HG02588 (cell line): Measurements from ENCODE around the gene TSC22D4.
"Not testable (repeated sequence)": the region's sequence is repeated elsewhere in the genome, so short reads cannot be mapped to it uniquely, and the experiment has no call there.

ENCODE experiments used
- ATAC-seq: cut with Tn5 transposase; IDR thresholded peaks from one replicate; pipeline ENCODE4 v1.9.1; 2021; ENCODE audit warnings: mild to moderate bottlenecking, moderate library complexity; ENCODE audit not compliant: unreplicated experiment

Gene TSC22D4

DNA sequence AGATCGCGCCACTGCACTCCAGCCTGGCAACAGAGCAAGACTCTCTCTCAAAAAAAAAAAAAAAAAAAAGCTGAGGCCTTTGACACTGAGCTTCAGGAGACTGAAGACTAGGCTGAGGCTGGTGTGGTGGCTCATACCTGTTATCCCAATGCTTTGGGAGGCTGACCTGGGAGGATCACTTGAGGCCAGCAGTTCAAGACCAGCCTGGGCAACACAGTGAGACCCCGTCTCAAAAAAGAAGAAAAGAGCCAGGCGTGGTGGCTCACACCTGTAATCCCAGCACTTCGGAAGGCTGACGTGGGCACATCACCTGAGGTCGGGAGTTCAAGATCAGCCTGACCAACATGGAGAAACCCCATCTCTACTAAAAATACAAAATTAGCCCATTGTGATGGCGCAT lies 31.7 kb downstream of the TSC22D4 start:
- ATAC-seq, result not testable (repeated sequence)

DNA sequence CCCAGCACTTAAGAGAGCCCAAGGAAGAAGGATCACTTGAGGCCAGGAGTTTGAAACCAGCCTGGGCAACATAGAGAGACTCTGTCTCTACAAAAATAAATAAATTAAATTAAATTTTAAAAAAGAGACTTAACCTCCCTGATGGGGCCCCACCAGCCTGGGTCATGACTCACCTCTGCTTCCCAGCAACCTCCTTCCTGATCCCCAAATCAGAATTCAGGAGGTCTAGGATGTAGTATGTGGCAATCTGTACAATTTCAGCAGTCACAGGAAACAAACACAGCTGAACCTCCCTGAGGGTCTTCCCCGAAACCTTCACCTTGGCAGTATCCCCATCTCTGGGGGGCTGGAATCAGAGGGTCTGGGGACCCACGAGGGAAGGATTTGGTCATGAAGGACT lies 33.0 kb downstream of the TSC22D4 start:
- ATAC-seq, result no peak

DNA sequence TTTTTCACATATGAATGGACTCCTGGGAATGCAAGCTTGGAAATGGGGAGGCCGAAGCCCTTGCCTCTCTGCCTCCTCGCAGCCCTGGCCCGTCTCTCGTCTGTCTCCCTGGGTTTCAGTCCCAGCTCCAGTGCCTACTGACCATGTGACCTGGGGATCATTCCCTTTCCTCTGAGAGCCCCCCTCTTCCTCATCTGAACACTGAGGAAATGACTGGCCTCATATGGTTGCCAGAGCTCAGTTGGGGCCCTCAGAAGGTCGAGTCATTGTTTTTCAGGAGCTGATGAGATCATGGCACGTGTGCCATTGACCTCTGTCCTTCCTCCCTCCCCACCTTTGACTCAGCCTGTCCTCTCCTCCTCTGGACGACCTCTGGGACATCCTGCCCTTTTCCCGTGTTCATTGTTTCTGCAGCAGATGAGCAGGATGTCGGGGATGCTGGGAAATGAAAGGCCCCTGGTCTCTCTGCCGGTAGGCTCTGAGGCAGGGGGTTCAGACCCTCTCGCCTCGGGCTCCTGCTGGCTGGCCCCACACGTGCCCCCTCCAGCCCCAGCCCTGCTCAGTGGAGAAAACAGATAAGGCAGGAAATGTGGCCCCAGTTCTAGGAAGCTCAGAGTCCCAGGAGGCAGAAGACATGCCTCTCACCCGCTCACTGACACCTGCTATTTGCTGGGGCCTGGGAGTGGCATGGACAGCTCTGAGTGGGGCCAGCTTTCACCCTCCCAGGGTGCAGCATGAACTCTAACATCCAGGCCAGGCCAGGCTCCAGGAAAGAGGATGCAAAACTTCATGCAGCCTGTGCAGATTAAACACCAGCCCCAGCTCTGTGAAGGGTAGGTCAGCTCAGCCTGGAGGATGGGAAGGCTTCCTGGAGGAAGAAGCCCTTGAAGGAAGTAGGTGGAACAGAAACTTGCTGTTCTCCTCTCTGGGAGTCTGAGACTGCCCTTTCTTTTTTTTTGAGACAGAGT lies 34.4 kb downstream of the TSC22D4 start:
- no peak for ATAC-seq

DNA sequence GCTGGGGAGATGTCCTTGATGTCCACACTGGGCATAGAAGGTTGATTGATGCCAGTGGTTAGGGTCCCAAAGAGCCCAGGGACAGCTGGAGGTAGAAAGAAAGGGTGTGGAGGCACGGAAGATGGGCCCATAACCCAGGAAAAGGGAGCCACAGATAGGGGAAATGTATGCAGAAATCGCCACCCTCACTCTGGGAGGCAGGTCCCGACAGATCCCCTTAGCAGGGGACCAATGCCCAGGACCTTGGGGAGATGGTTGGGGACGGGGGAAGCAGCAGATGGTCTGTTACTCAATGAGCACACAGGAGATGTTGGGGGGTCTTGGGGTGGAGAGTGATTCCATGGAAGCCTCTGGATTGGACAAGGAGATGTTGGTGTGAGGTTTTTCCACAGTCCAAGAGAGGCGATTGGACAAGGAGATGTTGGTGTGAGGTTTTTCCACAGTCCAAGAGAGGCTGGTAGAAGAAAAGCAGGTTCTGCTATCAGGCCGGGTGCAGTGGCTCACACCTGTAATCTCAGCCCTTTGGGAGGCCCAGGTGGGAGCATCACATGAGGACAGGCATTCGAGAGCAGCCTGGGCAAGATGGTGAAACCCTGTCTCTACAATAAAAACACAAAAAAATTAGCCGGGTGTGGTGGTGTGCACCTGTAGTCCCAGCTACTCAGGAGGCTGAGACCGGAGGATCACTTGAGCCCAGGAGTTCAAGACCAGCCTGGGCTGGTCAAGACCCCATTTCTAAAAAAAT lies 35.7 kb downstream of the TSC22D4 start:
- no peak for ATAC-seq

DNA sequence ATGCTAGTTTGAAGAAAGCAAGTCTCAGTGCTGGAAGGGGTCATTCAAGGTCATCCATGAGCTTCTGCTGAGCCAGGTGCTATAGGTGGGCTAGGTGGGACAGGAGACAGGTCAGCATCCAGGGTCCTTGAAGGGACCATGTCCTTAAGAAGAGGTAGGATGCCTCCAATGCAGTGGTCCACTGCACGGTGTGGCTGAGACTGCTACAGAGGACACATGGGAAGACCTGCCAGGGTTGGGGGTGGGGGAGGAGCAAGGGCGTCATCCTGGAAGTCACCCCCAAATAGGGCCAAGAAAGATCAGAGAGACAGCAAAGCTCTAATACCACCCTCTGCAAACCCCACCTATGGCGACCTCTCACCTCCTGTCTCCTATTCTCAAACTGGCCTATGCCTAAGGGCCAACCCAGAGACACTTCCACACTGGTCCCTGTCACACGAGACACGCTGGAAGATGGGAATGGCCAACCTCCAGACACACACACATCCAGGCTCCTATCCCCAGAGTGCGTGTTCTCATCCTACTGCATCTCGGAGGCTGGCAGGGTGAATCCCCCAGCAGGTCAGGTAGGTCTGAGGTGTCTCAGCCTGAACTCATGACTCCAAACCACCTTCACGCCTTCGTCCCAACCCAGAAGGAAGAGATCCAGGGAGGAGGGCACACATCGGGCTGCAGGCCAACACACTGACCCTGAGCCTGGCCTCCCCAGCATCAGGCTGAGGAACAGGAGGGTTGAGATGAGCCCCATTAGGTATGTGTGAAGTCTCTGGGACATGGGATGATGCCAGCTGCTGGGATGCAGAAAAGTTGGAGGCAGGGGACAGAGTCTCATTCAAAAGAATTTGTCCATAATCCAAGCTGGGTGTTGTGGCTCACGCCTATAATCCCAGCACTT lies 37.1 kb downstream of the TSC22D4 start:
- ATAC-seq, result no peak

DNA sequence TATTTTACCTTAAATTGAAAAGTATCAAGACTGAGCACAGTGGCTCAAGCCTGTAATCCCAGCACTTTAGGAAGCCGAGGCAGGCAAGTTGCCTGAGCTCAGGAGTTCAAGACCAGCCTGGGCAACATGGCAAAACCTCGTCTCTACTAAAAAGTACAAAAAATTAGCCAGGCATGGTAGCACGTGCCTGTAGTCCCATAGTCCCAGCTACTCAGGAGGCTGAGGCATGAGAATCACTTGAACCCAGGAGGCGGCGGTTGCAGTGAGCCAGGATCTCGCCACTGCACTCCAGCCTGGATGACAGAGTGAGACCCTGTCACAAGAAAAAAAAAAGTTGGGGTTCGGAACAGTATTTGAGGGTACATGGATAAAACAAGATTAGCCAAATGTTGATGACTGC lies 39.8 kb downstream of the TSC22D4 start:
- ATAC-seq, result not testable (repeated sequence)

DNA sequence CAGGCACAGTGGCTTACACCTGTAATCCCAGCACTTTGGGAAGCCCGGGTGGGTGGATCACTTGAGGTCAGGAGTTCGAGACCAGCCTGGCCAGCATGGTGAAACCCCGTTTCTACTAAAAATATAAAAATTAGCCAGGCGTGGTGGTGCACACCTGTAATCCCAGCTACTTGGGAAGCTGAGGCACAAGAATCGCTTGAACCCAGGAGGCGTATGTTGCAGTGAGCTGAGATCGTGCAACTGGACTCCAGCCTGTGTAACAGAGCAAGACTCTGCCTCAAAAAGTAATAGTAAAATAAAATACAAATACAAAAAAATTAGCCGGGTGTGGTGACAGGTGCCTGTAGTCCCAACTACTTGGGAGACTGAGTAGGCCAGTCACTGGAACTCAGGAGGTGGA lies 40.3 kb downstream of the TSC22D4 start:
- not testable (repeated sequence) for ATAC-seq

DNA sequence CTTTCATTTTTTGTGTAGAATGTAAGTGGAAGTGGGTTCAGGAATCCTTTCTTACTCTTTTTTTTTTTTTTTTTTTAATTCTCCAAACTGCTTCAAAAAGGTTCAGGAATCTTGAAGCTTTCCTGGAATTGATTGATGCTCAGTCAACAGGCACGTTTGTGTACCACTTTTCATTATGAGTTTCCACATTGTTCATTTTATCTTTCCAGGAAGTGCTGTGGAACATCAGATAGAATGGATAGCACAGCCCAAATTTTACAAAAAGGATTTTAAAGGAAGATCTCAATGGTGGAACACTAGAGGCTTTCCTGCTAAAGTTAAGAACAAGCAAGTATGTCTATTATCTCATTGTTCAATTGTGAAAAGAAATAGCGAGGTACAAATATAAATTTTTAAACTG lies 40.8 kb downstream of the TSC22D4 start:
- no peak for ATAC-seq

DNA sequence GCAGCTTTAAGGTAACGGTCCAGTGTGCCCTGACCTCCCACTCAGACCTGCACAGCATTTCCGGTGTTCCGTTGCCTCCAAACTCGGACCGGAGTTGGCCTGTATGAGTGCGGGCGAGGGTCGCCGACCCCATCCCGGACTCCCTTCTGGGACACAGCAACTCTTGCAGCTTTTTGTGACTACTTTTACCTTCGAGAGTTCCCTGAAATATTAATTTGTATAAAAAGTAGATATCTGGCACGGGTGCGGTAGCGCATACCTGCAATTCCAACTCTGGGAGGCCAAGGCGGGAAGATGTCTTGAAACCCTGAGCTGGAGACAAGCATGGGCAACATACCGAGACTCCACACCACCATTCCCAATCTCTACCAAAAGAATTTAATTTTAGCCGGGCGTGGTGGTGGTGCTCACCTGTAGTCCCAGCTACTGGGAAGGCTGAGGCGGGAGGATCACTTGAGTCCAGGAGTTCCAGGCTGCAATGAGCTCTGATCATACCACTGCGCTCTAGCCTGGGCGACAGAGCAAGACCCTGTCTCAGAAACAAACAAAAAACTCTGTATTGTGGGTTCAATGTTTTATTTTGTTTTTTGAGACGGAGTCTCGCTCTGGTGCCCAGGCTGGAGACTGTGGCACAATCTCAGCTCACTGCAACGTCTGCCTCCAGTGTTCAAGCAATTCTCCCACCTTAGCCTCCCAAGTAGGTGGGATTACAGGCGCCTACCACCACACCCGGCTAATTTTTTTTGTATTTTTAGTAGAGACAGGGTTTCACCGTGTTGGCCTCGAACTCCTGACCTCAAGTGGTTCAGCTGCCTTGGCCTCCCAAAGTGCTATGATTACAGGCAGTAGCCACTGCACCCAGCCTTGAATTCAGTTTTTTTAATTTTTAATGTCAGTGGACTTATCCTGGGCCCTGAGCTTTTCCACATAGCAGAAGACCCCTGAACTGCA lies 41.6 kb downstream of the TSC22D4 start:
- ATAC-seq, result no peak

DNA sequence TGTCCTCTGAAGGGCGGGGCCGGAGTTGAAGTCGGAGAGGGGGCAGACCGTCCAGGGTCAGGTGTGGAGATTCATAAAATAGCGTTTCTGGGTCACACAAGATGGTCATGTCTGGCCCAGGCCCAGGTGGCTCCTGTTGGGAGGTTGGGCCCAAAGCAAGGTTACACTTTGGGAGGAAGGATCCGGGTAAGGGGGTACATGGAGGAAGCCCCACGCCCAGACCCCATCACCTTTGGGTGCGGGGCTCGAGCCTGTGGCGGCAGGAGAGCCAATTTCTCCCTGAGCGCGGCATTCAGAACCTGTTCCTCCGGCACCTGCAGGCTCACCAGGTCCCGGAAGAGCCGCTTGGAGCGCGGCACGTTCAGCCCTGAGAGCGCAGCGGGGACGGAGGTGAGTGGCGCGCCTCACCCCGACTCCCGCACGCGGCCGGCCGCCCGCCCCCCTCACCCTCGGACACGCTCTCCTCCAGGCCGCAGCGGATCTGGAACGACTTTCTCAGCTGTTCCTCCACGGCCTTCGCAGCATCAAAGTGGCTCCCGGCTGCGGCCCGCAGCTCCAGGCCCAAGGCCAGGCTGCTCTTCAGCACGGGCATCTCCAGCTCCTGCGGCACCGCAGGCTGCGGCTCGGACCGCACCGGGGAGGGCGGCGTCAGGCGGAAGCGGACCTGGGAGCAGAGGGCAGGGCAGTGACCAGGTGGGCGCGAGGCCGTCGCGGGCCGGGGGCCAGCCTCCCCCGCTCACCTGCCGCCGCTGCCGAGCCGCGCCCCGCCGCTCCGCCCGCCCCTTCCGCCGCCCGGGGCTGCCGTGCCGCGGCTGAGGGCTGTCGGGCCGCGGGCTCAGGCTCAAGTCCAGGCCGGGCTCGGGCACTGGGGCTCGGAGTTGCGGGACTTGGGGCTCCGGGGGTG lies 43.4 kb downstream of the TSC22D4 start:
- peak; percentile 28 for ATAC-seq

DNA sequence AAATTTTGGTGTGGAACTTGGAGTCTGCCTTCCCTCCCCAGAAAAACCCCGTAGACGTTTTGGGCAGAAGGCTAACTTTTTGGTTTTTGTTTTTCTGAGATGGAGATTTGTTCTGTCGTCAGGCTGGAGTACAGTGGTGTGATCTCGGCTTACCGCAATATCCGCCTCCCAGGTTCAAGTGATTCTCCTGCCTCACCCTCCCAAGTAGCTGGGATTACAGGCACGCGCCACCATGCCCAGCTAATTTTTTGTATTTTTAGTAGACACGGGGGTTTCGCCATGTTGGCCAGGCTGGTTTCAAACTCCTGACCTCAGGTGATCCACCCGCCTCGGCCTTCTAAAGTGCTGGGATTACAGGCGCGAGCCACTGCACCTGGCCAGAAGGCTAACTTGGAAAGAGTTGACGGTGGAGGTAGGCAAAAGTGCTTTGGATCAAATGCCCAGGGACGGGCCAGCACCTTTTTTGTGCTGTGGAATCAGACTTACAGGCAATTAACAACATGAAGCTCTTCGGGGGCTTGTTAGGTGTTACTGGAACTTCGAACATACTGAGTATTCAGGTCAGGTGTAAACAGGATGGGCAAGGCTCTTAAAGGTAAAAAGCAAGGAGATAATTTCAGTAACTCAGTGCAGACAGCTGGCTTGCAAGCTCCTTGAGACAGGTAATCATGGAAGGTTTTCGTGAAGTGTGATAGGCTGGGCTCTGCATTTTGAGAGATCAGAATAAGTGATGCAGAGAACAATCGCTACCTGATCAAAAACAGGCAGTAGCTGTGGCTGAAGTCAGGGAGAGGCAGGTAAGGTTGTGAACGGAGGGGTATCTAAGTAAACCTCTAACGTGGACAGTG lies 44.5 kb downstream of the TSC22D4 start:
- ATAC-seq, result no peak

DNA sequence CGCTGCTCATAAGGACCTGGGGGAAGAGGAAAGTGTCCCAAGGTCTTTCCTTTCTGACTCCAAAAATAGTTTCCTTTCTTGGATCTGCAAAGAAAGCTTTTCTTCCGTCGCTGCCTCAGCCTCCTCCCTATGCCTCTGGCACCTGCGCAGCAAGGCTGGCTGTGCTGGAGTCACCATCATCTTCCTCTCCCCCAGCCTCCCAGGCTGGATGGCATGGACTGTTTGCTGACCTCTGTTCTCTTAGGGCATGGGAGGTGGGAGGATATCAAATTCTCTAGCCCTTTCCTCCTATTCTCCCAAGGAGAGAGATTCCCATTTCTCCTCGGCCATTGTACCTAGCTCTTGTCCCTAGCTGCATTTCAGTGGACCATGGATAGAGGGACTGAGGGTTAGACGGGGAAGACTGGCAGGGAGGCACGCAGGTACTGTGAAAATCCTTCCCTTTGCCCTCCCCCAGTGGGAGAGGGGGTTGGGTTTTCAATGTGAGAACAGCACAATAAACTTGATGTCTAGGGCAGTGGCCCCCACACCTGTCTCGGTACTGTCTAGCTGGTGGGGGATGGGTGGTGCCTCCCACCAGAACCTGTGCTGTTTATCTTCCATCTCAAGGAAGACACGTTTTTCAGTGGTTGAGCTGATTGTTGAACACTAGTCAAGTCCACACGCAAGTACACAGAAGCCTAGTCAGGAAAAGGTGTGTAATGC lies 45.3 kb downstream of the TSC22D4 start:
- ATAC-seq, result no peak

DNA sequence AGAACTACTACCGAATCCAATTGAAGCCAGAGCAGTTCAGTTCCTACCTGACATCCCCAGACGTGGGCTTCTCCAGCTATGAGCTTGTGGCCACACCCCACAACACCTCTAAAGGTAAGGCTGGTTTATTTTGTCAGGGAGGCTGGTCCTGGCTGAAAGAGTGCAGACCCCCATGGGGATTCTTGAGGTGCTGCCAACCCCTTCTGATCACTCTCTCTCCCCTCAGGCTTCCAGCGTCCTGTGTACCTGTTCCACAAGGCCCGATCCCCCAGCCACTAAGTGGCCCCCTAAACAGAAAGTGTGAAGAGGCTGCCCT lies 45.8 kb downstream of the TSC22D4 start:
- ATAC-seq, result no peak

DNA sequence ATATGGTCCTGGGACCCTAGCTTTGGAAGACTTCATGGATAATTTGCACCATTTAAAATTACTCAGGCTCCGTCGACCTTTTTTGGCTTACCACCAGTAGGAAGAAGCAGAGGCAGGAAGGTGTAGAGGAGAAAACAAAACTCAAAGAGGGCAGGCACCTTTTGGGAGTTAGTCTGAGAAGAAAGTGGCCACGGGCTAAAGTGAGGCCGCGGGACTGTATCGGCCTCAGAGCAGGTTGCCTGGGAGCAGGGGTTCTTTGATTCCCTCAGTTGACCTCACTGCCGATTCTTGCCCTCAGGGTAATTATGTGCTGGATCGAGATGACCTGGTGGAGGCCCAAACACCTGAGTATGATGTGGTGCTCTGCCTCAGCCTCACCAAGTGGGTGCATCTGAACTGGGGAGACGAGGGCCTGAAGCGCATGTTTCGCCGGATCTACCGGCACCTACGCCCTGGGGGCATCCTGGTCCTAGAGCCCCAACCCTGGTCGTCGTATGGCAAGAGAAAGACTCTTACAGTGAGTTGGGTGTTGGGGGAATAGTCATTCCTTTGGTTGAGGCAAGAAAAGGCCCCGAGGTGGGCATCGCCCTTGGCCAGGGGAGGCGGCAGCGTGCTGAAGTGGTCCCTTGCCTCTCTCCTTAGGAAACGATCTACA lies 46.3 kb downstream of the TSC22D4 start:
- no peak for ATAC-seq

DNA sequence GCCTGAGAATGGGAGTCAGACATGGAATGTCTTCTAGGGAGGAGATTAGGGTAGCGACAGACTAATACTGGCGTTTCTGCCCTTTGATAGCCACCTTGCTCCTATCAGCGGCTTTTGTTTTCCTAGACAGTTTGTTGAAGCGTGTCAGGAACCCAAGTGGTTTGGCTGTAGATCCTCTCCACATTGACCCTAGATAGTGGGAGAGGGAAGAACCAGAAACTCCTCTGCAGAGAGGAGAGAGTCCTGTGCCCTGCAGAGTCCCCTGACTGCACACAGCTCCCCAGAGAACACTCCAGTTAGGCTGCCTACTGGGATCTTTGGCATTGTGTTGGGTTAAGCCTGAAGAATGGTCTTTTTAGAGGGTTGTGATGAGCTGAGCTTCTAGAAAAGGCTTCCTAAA lies 47.0 kb downstream of the TSC22D4 start:
- no peak for ATAC-seq

DNA sequence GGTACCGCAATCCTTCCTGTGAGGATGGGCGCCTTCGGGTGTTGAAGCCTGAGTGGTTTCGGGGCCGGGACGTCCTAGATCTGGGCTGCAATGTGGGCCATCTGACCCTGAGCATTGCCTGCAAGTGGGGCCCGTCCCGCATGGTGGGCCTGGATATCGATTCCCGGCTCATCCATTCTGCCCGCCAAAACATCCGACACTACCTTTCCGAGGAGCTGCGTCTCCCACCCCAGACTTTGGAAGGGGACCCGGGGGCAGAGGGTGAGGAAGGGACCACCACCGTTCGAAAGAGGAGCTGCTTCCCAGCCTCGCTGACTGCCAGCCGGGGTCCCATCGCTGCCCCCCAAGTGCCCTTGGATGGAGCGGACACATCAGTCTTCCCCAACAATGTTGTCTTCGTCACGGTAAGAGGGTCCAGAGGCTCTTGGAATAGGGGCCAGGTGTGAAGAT lies 47.7 kb downstream of the TSC22D4 start:
- no peak for ATAC-seq
